Activated CD8-positive, alpha-beta T cell treated with anti-CD3 and anti-CD28 coated beads for 36 hours (primary cell): ENCODE data around the gene PAQR6. TPM values are rescaled to one million over a fixed set of nuclear protein-coding genes. Genes with fewer than 3 reads are reported as not detected.

Experiments
- ATAC-seq: fragments of 200-7000 bp; cut with Tn5 transposase; one replicate; pipeline ENCODE4 v1.10.0; 2021; ENCODE audit warnings: mild to moderate bottlenecking, moderate library complexity
- CTCF ChIA-PET: fragments of 350-600 bp; sonication (Branson Sonifier 250); formaldehyde crosslinking; loops from one replicate; lab custom pipeline; 2021; ENCODE audit warnings: antibody characterized with exemption; lab: Charles Lee
- POLR2A ChIA-PET: fragments of 350-600 bp; sonication (Branson Sonifier 250); formaldehyde crosslinking; loops from one replicate; lab custom pipeline; 2021; ENCODE audit warnings: antibody characterized with exemption; lab: Charles Lee
- DNase-seq: peaks from one replicate; pipeline ENCODE4 v3.0.0-alpha.2; 2020
- H3K27ac Mint-ChIP-seq: one replicate; pipeline ENCODE4 v1.8.0; 2021; ENCODE audit warnings: mild to moderate bottlenecking, mixed read lengths
- H3K27me3 Mint-ChIP-seq: one replicate; pipeline ENCODE4 v1.8.0; 2021; ENCODE audit warnings: mixed read lengths
- H3K36me3 Mint-ChIP-seq: one replicate; pipeline ENCODE4 v1.8.0; 2021; ENCODE audit warnings: low read depth, mixed read lengths
- H3K4me1 Mint-ChIP-seq: one replicate; pipeline ENCODE4 v1.8.0; 2021; ENCODE audit warnings: low read depth, mixed read lengths
- H3K4me3 Mint-ChIP-seq: one replicate; pipeline ENCODE4 v1.8.0; 2021; ENCODE audit warnings: mild to moderate bottlenecking, moderate library complexity, mixed read lengths
- H3K9me3 Mint-ChIP-seq: one replicate; pipeline ENCODE4 v1.8.0; 2021; ENCODE audit warnings: mixed read lengths
- CTCF ChIP-seq: fragments of 200-600 bp; IDR thresholded peaks from one replicate; pipeline ENCODE4 v1.8.0; 2022; ENCODE audit warnings: antibody characterized with exemption, mild to moderate bottlenecking
- intact Hi-C: fragments of 100-400 bp; cut with micrococcal nuclease; formaldehyde crosslinking; loops from one replicate; pipeline ENCODE4 v1.10.0; 2022
- total RNA-seq, 2 experiments: library from RNA; stranded (reverse); gene quantifications; one replicate each; pipeline ENCODE4 v1.2.3, GENCODE V29; 2021

The PAQR6 gene
- total RNA-seq, result 1 to 10 TPM; 4.7 to 5.0 TPM

- peaks cover 17% of the 10 kb centered on the region for H3K4me1 Mint-ChIP-seq
- peaks cover 7% of the 10 kb centered on the region for H3K36me3 Mint-ChIP-seq
- no peaks in the 10 kb centered on the region for H3K27me3 Mint-ChIP-seq
- no peak for ATAC-seq
- no peak for DNase-seq
- no peaks in the 10 kb centered on the region for H3K9me3 Mint-ChIP-seq
- CTCF ChIA-PET, result interaction anchor here (1.0 to 2.7 kb wide), 3 partner anchors 35 to 106 kb away, joined by 3 to 10 read pairs (median 4); partner anchors contain the start of gene SMG5
- POLR2A ChIA-PET, result interaction anchor here (0.9 to 1.4 kb wide), 3 partner anchors 14 to 20 kb away, joined by 3 to 5 read pairs (median 4); no protein-coding TSS in a partner anchor
- H3K27ac Mint-ChIP-seq, result no peak within 1 kb of the TSS
- H3K4me3 Mint-ChIP-seq, result no peak within 1 kb of the TSS
- intact Hi-C loops, result no loop called here
- TF ChIP-seq CTCF, result no peak
Measured at GRCh38 chr1:156247460-156248322, at the start of gene PAQR6. Gene PAQR6 (minus strand): TSS chr1:156248056. CDS start chr1:156246731, 1,325 bp downstream.

DNA sequence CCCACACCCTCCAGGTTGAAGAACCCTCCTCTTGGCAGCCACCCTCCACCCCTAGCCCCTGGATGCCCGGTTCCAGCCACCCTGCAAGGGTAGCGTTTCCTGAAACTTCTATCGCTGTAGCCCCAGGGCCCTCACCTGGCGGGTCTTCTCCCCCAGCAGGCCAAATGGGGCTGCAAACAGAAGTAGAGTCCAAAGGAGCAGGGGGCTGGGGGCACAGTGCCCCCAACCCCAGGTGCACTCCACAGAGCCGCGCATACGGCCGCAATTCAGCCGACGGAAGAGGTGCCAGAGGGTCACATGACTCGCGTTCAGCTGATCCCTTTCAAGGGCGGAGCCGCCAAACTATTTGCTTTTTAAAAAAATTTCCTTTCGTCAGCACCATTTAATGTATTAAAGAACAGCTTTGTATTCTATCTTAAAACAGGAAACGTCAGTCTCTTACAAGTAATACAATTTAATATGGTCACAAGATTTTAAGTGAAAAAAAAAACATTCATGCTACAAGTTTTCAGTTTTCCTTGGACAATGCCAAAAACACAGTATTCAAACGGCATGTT lies 47.6 kb upstream of the PAQR6 start, which contains the start of gene GLMP:
Gene GLMP, minus strand, starts transcription at position 289 of the 557 bp plus-strand sequence. Its CDS starts 34 bp downstream, at position 255.
- peaks cover 2% of the 10 kb centered on the region for H3K36me3 Mint-ChIP-seq
- no peaks in the 10 kb centered on the region for H3K9me3 Mint-ChIP-seq
- ChIA-PET CTCF (interaction anchor here (1.2 kb wide), 1 partner anchor 12 kb away, joined by 5 read pairs; no protein-coding TSS in a partner anchor), POLR2A (interaction anchor here (0.9 to 1.3 kb wide), 3 partner anchors 13 to 42 kb away, joined by 3 to 7 read pairs (median 3); partner anchors contain the start of genes CCT3, SMG5 and TSACC)
- H3K27ac Mint-ChIP-seq, result peak within 1 kb of the TSS; percentile 50
- intact Hi-C loops, result no loop called here
- peaks cover 14% of the 10 kb centered on the region for H3K4me1 Mint-ChIP-seq
- ATAC-seq (peak; percentile 82), DNase-seq (peak; percentile 83)
- no peak for TF ChIP-seq CTCF
- H3K27me3 Mint-ChIP-seq, result no peaks in the 10 kb centered on the region
- peak within 1 kb of the TSS; percentile 85 for H3K4me3 Mint-ChIP-seq

GRCh38 chr1:156293895-156294294 lies 46.0 kb upstream of the PAQR6 start:
- Mint-ChIP-seq H3K27me3 (no peaks in the 10 kb centered on the region), H3K9me3 (no peaks in the 10 kb centered on the region), H3K27ac (no peak overlapping the region), H3K36me3 (peaks cover 3% of the 10 kb centered on the region), H3K4me3 (no peak overlapping the region), H3K4me1 (peaks cover 14% of the 10 kb centered on the region)
- DNase-seq (no peak), ATAC-seq (no peak)
- CTCF ChIA-PET, result interaction anchor here (0.9 to 1.0 kb wide), 3 partner anchors 11 to 167 kb away, joined by 3 read pairs; no protein-coding TSS in a partner anchor
- POLR2A ChIA-PET, result interaction anchor here (0.9 to 2.8 kb wide), 3 partner anchors 9 to 32 kb away, joined by 3 to 17 read pairs (median 7); partner anchors contain the start of genes SMG5 and TMEM79
- intact Hi-C loops, result no loop called here
- TF ChIP-seq CTCF, result no peak

DNA sequence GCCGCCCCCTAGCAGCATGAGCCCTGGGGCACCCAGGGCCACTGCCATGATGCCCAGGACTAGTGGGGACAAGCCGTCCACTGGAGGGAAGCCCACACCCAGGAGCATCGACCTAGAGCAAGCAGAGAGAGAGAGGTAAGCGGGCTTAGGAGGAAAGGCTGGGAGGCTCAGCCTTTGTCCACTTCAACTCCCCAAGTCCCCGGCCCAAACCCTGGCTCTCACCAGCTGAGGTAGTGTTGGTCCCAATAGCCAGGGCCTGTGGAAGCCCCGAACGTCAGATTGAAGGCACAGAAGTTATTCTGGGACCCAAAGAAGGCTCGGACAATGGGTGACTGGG lies 45.2 kb upstream of the PAQR6 start:
- CTCF ChIA-PET, result interaction anchor here (1.0 kb wide), 1 partner anchor 166 kb away, joined by 3 read pairs; no protein-coding TSS in a partner anchor
- POLR2A ChIA-PET, result interaction anchor here (1.5 to 2.8 kb wide), 2 partner anchors 8 to 11 kb away, joined by 7 to 17 read pairs; partner anchors contain the start of genes SMG5 and TMEM79
- Mint-ChIP-seq H3K9me3 (no peaks in the 10 kb centered on the region), H3K27ac (no peak overlapping the region), H3K4me1 (peaks cover 14% of the 10 kb centered on the region), H3K36me3 (peaks cover 6% of the 10 kb centered on the region), H3K27me3 (no peaks in the 10 kb centered on the region), H3K4me3 (peak overlapping the region; percentile 2)
- ATAC-seq (no peak), DNase-seq (no peak)
- no peak for TF ChIP-seq CTCF
- intact Hi-C loops, result no loop called here
